HG03064 (cell line): ENCODE results near the gene CEP85.
"Not testable (repeated sequence)": the region's sequence is repeated elsewhere in the genome, so short reads cannot be mapped to it uniquely, and the experiment has no call there.

Experiments
- ATAC-seq: cut with Tn5 transposase; IDR thresholded peaks from one replicate; pipeline ENCODE4 v1.9.1; 2021; ENCODE audit warnings: low read depth; ENCODE audit not compliant: unreplicated experiment

CEP85 gene

DNA sequence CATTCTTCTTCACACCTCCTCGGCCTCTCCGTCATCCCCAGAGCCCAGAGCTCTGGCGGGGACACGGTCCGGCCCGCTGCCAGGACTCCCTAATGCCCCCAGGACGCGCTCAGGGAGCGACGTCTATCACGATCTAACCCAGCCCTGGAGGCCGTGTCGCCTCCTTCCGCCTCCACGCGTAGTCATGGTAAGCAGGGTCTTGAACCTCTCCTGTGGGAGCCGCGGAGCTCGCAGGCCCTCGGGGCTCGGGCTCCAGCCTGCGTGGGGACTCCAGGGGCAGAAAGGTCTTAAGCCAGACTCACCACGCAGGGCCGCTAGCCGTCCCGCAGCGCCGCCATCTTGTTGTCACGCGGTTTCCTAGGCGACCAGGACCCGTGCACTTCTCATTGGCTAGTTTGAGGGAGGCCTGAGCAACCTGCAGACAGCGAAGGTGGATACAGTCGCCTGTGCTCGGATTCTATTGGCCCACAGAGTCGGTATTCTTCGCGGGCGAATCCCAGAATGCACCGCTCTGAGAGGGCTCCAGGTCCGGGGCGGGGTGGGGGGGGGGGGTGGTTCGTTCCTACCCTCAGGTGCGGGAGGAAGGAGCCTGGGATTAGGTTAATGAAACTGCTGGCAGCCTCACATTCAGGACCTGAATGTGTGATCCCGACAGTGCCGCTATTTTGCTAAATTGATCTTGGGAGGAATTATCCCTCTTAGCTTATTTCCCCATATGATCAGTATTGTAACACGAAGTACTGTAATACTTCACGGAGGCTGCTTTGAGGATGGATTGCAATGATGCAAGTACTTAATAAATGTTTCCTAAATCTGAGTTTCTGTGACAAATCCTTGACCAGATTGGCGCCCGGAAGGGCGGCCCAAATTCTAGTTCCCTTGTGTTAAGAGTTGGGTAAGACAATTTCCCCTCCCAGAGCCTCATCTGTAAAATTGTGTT, 72.6 kb downstream of the CEP85 start, which contains the start of gene UBXN11:
Gene UBXN11 (minus strand): TSS at position 347 of the 940 bp plus-strand sequence. CDS start 3,753 bp downstream, outside the sequence.
- peak; percentile 93 for ATAC-seq

GRCh38 chr1:26307363-26307781, 73.4 kb downstream of the CEP85 start:
- ATAC-seq: no peak

DNA sequence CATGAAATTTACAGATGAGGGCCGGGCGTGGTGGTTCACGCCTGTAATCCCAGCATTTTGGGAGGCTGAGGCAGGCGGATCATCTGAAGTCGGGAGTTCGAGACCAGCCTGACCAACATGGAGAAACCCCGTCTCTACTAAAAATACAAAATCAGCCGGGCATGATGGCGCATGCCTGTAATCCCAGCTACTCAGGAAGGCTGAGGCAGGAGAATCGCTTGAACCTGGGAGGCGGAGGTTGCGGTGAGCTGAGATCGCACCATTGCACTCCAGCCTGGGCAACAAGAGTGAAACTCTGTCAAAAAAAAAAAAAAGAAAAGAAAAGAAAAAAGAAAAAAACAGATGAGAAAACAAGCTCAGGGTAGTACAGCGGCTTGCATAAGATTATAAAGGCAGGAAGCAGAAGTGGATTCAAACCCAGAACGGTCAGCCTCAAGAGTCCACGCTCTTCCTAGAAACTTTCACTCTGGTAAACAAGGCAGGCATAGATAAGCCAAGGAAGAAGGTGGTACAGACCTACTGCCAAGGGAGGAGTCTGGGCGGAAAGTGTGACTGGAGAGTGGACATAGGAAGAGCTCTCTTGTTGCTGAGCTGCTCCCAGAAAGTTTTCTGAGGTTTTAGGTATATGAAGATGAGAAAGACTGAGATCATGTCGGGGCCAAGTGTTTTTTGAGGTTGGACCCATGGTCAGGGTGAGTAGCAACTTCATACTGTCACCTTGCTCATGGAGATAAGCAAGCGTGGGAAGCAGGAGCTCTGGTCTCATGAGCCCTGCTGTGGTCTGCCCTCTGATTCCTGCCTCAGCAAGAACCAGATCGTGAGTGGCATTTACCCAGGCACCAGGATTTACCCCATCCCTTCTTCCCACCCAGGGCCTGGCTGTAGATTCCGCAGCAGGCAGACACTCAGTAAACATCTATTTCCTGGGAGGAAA, 74.2 kb downstream of the CEP85 start:
- ATAC-seq: not testable (repeated sequence)

DNA sequence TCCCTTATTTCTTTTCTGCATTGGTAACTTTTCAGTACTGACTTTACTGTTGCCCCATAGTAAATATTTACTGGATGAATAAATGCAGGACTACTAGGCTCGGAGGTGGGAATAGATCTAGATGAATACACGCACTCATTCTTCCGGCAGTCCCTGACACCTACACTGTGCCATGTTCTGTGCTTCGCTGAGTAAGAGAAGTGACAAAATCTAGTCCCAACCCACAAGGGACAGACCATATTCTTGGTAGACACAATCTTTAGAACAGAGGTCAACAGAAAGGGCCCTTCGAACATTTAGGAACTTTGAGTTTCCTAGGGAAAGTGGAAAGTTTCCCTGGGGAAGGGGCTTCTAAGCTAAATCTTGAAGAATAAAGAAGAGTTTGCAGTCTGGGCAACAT, 80.5 kb downstream of the CEP85 start:
- no peak for ATAC-seq

- ATAC-seq: no peak
Measured at GRCh38 chr1:26315874-26316850, 82.2 kb downstream of the CEP85 start.

- ATAC-seq: no peak
Measured at GRCh38 chr1:26317146-26317545, 83.1 kb downstream of the CEP85 start.

- ATAC-seq: peak; percentile 41
Measured at GRCh38 chr1:26317612-26318337, 83.8 kb downstream of the CEP85 start, which contains the start of gene CD52. TSS of gene CD52 (plus strand) at chr1:26317958. CDS start at chr1:26318018, 60 bp downstream.

- ATAC-seq: no peak
Measured at GRCh38 chr1:26318338-26319064, 84.5 kb downstream of the CEP85 start.

DNA sequence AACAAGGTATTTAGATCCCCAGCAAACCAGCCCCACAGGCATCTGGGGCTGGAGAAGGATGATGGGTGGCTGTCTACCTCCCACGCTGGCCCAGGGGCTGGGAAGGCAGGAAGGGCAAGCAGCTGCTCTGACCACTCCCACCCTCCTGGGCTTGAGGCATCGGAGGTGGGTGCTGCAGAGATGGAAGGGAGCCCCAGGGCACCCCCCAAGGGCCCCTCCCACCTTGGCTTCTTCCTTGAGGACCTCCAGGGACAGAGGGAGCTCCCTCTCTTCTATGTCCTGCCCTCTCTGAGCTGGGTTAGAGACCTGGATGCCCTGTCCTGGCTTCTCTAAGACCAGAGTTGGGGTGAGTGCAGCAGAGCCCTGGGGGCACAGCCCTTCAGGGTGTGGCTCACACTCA, 86.9 kb downstream of the CEP85 start:
- ATAC-seq: no peak

- no peak for ATAC-seq
Measured at GRCh38 chr1:26321315-26322041, 87.5 kb downstream of the CEP85 start.

DNA sequence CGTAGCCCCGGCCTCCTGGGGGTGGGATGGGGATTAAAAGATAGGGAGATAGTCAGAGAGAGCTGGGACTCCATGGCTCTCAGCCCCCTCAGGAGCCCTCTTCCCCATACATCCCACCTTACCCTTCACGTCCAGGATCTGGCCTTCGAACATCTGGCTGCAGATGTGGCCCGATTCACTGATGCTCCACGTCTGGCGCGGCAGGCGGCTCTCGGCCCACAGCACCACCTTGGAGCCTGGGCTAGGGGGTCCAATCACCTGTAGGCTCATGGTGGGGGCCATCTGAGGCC, 88.0 kb downstream of the CEP85 start:
- no peak for ATAC-seq

- no peak for ATAC-seq
Measured at GRCh38 chr1:26323382-26323781, 89.4 kb downstream of the CEP85 start.

GRCh38 chr1:26324550-26324949, 90.5 kb downstream of the CEP85 start:
- ATAC-seq: no peak

- no peak for ATAC-seq
Measured at GRCh38 chr1:26327956-26328362, 94.0 kb downstream of the CEP85 start.
